HG03108 (cell line): ENCODE data around the gene SLF2.

Experiments used
- ATAC-seq: cut with Tn5 transposase; IDR thresholded peaks from one replicate; pipeline ENCODE4 v1.9.1; 2021; ENCODE audit warnings: moderate library complexity; ENCODE audit not compliant: unreplicated experiment

Gene SLF2

DNA sequence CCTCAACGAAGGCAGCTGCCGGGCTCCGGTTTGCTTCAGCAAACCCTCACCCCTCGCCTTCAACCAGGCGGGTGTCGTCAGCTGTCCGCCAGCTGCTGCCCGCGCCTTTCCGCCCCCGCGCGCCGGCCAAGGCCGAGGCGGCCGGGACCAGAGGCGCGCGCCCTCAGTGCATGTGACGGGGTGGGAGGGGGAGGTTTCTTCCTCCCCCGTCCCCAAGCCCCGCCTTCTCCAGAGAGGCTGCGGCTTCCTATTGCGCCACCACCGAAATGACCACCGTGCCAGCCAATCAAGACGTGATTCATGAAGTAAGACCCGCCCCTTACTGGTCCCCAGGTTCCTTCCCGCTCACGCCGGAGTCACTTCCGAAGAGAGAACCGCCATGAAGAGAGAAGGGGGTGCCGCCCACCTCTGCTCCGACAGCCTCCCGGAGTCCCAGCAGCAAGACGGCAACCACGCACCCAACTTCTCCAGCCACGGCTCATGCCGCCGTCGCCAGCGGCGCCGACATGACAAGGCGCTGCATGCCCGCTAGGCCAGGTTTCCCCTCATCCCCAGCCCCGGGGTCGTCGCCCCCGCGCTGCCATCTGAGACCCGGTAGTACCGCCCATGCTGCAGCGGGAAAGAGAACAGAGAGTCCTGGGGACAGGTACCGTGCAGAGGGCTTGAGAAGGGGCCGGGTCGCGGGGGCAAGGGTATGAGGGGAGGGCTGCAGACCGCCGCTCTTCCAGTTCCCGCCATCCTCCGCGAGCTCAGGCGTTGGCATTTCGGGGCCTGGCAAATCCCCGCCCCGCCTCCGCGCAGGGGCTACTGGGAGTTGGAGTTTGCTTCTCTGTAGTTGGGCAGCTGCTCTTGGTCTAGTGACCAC, at the start of gene SLF2:
Gene SLF2 (plus strand): TSS at position 359 of the 865 bp plus-strand sequence. CDS start 148 bp downstream, at position 507.
- ATAC-seq, result peak; percentile 96

- ATAC-seq, result no peak
These were observed 49.3 kb upstream of the SLF2 start for GRCh38 chr10:100863433-100863832.

DNA sequence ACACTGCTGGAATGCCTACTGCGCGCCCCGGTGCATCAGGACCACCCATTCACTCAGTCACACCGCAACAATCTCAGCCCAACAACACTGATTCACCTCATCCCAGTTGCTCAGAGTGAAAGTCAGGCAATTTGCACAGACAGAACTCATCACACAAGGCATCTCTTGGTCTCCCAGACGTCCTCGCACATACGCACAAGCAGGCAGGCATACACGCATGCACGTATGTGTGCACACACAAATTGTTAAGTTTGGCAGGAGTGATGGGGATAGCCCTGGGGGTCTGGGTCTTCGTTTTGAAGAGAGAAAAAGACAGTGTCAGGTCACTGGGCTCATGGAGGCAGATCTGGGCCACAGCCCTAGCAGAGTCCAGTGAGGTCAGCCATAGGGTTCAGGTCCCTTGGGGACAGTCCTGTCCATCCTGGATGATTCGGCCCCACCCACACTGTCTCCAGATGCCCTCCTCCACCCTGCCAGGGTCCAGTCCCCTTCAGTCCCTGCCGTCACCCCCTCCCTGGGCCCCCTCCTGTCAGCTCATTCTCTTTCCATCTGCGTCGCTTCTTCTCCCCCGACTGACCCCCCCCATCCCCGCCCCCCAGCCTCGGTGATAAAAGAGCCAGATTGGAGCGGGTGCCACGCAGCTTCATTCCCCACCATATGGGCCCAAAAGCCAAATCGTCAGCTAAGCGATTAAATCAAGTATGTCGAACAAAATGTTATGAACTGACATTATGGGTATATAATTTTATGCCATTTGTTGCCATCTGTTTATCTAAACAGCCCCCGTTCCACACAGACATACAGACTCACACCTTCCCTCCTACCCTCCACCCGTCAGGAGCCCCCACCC, 48.5 kb upstream of the SLF2 start:
- ATAC-seq, result no peak

GRCh38 chr10:100864978-100865377, 47.8 kb upstream of the SLF2 start:
- no peak for ATAC-seq

DNA sequence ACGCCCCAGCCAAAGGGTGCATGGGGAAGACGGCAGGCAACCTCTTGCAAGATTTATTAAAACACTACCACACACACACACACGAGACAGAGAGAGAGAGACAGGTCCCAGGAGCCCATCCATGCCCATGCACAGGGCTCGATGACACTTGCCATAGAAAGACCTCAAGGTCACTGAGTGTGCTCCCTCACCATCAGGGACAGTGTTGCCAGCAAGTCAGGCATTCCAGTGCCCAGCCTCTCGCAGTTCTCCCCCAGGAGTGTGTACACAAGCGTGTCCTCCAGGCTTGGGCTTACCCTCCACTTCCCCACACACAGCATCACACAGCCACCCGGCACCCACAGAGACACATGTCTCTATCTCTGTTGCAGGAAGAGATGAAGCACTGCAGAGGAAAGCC, 46.8 kb upstream of the SLF2 start:
- ATAC-seq, result no peak

- ATAC-seq, result no peak
These were observed 46.1 kb upstream of the SLF2 start for GRCh38 chr10:100866575-100867098.

GRCh38 chr10:100867261-100867963, 45.4 kb upstream of the SLF2 start:
- no peak for ATAC-seq

- no peak for ATAC-seq
These were observed 44.4 kb upstream of the SLF2 start for GRCh38 chr10:100868382-100868781.

DNA sequence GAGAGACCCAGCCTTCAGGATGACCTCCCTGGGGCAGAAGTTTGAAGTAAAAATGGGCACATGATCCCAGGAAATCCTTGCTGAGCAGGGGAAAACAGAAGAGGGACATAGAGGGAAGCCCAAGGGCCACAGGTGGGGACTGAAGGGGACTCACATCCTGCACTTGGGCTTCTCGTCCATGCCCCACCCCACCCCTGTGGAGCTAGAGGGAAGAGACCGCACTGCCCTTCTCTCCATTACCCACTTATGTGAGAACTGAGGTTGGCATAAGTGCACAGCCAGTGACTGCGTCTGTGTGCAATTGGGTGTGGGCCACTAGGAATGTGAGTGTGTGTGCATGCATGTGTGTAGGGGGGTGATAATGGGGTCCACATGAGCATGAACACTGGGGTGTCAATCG, 43.4 kb upstream of the SLF2 start:
- no peak for ATAC-seq

DNA sequence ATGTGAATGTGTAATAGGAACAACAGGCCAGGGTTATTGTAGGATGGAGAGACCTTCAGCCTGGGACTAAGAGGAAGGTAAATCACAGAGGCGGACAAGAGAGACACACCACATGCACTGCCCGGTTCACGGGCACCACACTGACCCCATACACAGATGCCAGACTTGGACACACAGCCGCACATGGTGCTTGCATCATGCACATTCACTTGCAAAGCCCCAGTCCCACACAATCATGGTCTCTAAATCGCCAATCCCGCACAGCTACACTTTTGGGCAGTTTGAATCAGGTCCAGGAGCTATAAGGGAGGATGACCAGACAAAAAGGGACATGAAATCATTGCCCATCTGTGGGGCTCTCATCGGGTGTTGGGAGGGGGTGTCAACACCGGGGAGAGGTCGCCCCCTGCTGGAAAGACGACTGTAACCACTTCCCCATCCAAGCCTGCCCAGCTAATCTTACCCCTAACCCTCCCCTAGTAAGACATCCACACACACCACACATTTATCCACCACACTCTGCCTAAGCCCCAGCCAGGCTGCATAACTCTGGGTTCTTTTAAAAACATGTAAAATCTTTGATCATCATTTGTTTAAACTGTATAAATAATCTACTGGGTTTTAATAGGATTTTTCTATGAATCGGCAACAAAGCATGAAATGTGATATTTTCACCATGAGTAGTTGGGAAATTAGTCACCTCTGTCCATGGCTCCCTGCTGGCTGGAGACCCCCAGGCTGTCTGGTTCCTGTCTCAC, 40.5 kb upstream of the SLF2 start:
- ATAC-seq, result no peak

GRCh38 chr10:100873146-100873826, 39.5 kb upstream of the SLF2 start:
- ATAC-seq, result no peak

- no peak for ATAC-seq
These were observed 38.9 kb upstream of the SLF2 start for GRCh38 chr10:100873827-100874326.

DNA sequence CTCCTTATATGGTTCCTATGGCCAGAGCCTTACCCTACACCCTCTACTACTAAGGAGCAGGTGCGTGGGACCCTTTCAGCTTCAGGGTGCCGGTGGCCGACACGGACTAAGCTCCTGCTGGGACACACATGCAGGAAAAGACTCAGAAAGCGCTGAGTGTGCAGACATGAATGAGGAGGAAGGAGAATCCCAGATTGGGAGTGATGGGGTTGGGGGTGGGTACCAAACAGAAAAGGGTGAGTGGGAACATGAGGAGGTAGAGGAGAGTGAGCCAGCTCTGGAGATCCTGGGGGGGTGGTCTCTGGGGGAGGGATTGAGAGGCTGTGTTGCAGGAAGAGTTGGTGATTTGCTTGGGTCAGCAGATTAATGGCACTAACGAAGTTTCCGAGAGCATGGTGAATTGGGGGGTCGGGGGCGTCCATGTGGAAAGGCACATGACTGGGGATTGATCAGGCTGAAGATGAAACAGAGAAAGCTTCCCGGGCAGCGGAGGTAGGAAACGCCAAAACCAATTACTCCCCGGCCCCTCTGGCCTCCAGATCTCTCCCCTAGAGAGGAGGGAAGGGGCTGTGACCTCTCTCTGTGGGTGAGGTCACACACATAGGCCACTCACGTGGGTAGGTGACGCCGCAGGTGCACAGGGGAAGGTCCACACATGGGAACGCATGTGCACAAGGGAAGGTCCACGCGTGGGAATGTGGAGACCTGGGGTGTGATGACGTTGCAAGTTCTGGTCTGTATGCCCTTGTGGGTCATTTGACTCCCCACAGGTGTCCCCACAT, 37.9 kb upstream of the SLF2 start:
- ATAC-seq, result no peak

DNA sequence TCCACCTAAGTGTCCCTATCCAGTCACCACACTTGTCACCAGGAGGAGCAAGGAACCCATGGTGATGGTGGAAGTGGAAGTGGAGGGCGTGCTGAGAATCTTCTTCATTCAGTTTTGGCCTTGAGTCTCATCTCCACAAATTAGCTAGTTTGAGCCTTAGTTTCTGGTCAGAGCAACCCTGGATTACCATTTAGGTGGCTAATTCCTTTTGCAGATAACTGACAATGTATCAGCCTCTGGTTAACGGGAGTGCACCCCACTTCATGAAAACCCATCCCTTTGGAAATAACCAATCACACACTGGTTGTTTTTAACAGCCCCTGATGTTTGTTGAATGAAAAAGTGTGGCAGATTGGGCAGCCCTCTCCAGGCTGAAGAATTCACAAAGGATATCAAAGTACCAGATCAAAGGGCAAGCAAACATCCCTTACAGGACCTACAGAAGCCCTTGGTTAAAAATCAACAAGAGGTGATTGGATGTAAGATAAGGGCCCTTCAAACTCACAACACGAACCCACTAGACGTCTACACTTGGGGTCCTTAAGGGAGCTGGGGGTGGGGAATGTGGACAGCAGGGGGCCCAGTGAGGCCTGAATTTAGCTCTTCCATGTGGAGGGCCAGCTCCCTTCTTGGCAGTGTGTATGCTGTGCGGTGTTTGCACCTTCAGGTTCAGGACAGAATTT, 37.1 kb upstream of the SLF2 start:
- ATAC-seq, result no peak

DNA sequence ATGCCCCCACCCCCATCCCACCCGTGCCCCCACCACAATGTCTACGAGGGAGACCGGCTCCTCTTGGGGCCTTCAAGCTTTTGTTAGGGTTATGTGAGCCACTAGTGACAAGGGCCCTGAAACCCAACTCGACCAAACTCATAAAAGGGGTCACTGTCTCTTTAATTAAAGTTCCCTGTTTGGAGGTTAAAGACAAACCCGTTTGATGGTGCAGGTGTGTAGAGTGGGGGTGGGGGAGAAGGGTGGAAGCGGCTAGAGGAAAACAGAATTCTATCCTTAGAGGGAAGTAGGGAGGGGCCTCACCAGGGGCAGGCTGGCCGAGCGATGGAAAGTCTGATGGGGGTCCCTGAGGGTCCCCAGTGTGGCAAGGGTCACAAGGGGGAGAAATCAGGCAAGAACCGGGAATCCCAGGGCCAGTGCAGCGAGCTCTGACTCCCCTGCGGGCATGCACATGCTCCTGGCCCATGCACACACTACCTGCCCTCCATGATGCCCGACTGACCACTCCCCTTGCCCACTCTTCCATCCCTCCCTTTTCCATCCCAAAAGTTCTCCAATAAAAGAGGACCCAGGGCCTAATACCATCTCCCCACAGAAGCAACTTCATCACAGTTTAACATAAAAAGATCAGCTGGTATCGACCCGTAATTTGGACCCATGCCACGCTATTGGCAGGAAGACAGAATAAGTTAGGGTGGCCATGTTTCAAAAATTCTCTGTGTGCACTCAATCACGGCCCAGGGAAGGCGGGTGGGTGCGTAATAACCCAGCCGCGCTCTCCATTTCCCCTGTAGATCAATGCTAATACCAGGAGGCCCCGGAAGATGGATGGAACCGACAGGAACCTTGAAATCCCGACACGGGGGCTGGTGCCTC, 35.9 kb upstream of the SLF2 start:
- no peak for ATAC-seq

DNA sequence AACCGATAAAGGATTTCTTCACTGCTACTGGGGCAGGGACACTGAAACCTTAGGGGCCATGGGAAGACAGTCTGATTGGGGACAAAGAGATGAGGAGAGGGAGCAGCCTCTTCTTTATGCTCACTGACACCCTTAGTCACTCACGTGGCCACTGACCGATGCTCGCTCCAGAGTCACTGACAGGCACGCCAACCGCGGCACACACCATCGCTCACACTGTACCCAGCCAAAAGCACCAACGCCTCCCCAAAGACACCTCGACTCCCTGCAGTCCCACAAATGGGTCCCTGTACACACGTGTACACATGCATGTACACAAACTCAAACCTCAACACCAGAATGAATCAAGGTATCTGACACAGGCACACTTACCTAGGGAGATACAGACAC, 35.3 kb upstream of the SLF2 start:
- no peak for ATAC-seq

DNA sequence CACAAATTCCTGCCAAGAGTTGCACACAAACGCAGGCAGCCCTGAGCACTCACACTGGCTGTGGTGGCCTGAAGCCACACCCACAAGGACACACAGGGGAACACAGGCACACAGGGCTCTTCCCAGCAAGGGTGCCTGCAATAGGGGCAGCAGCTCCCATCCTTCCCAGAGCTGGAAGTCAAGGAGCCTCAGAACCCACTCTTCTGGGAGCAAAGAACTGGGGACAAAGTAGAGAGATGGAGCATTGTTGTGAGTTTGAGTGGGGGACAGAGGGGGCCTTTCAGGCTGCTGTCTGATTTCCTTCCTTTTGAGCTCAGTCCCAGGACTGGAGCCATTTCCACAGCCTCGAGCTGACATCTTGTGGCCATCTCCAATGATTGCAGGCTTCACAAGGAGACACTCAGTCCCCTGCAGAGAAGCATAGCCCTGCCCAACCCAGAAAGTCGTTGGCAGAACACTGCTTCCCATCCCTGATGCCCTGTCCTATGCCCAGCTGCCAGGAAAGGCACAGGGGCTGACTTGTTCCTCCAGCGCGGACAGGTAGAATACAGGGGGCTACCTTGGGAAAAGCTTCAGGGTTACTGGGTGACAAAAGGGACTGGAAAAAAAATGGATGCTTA, 34.4 kb upstream of the SLF2 start:
- ATAC-seq, result no peak
